GM12878 (cell line): ENCODE data around the gene PLEKHF1. TPM values are rescaled to one million over a fixed set of nuclear protein-coding genes. Genes with fewer than 3 reads are reported as not detected.
A peak's percentile ranks its signal among the peaks of the same experiment; 100 is the strongest.

ENCODE experiments used
- BACH1 ChIP-seq: fragments of 450-650 bp; IDR thresholded peaks from 2 replicates; pipeline ENCODE4 v1.6.1; 2017; ENCODE audit warnings: mild to moderate bottlenecking, borderline replicate concordance
- CBFB ChIP-seq: IDR thresholded peaks from 2 replicates; pipeline ENCODE4 v1.6.1; 2016; ENCODE audit warnings: antibody characterized with exemption, low read depth
- CREB1 ChIP-seq: IDR thresholded peaks from 2 replicates; pipeline ENCODE4 v1.6.1; 2012; ENCODE audit warnings: low read depth, mild to moderate bottlenecking, inconsistent platforms
- EGR1 ChIP-seq, 2 experiments: IDR thresholded peaks; 1 replicate in 1 of 2; 2 replicates in 1 of 2; pipeline ENCODE4 v1.6.1; 2011 to 2012; ENCODE audit warnings: low read depth in 2 of 2, low read length in 2 of 2, borderline replicate concordance in 1 of 2, mild to moderate bottlenecking in 1 of 2, moderate library complexity in 1 of 2
- EP300 ChIP-seq, 2 experiments: fragments of 150-350 bp in 1 of 2; IDR thresholded peaks; 2 replicates each; pipeline ENCODE4 v1.6.1; 2011 to 2012; ENCODE audit warnings: low read depth in 2 of 2, low read length in 2 of 2, borderline replicate concordance in 1 of 2, improper control_type of control experiment in 1 of 2, inconsistent platforms in 1 of 2; ENCODE audit not compliant: control insufficient read depth in 1 of 2
- FOXM1 ChIP-seq: IDR thresholded peaks from 2 replicates; pipeline ENCODE4 v1.6.1; 2012; ENCODE audit warnings: low read depth, mild to moderate bottlenecking, inconsistent platforms, low read length, moderate library complexity
- IKZF1 ChIP-seq: fragments of 450-650 bp; conservative IDR thresholded peaks from 2 replicates; pipeline ENCODE4 v1.6.1; 2017; ENCODE audit warnings: antibody characterized with exemption, mild to moderate bottlenecking
- MEF2B ChIP-seq: fragments of 450-650 bp; IDR thresholded peaks from 2 replicates; pipeline ENCODE4 v1.6.1; 2018; ENCODE audit warnings: mild to moderate bottlenecking, moderate library complexity; ENCODE audit not compliant: partially characterized antibody, poor library complexity, severe bottlenecking
- MYB ChIP-seq: fragments of 150-350 bp; IDR thresholded peaks from 2 replicates; pipeline ENCODE4 v1.6.1; 2014; ENCODE audit warnings: mild to moderate bottlenecking, low read depth, low read length, borderline replicate concordance
- NR2C1 ChIP-seq: fragments of 450-650 bp; IDR thresholded peaks from 2 replicates; pipeline ENCODE4 v1.6.1; 2017; ENCODE audit warnings: antibody characterized with exemption, mild to moderate bottlenecking, moderate library complexity
- NRF1 ChIP-seq: conservative IDR thresholded peaks from 2 replicates; pipeline ENCODE4 v1.6.1; 2011; ENCODE audit warnings: mild to moderate bottlenecking, low read depth, low read length, improper control_type of control experiment
- RAD51 ChIP-seq: fragments of 450-650 bp; IDR thresholded peaks from 2 replicates; pipeline ENCODE4 v1.6.1; 2016; ENCODE audit warnings: moderate library complexity, mild to moderate bottlenecking, inconsistent platforms
- RELA ChIP-seq: fragments of 450-650 bp; IDR thresholded peaks from 2 replicates; pipeline ENCODE4 v1.8.0; 2014; ENCODE audit warnings: borderline replicate concordance; ENCODE audit not compliant: partially characterized antibody
- SIX5 ChIP-seq: IDR thresholded peaks from 2 replicates; pipeline ENCODE4 v1.6.1; 2011; ENCODE audit warnings: mild to moderate bottlenecking, low read depth, low read length, moderate library complexity; ENCODE audit not compliant: severe bottlenecking
- SMARCA5 ChIP-seq: fragments of 450-650 bp; IDR thresholded peaks from 2 replicates; pipeline ENCODE4 v1.6.1; 2017; ENCODE audit warnings: mild to moderate bottlenecking
- SREBF2 ChIP-seq: IDR thresholded peaks from 2 replicates; pipeline ENCODE4 v1.6.1; 2012; ENCODE audit warnings: mild to moderate bottlenecking, low read length
- SRF ChIP-seq, 2 experiments: IDR thresholded peaks; 2 replicates each; pipeline ENCODE4 v1.6.1; 2011; ENCODE audit warnings: low read depth in 2 of 2, low read length in 2 of 2, mild to moderate bottlenecking in 1 of 2, moderate library complexity in 1 of 2
- STAT3 ChIP-seq: IDR thresholded peaks from 2 replicates; pipeline ENCODE4 v1.6.1; 2011; ENCODE audit warnings: low read depth, low read length, improper control_type of control experiment
- SUPT20H ChIP-seq: IDR thresholded peaks from 2 replicates; pipeline ENCODE4 v1.6.1; 2011; ENCODE audit warnings: low read depth, mild to moderate bottlenecking, low read length, moderate library complexity, borderline replicate concordance; ENCODE audit not compliant: control insufficient read depth
- ZBTB33 ChIP-seq: fragments of 450-650 bp; IDR thresholded peaks from 2 replicates; pipeline ENCODE4 v1.6.1; 2017; ENCODE audit warnings: mild to moderate bottlenecking
- ZNF207 ChIP-seq: fragments of 450-650 bp; IDR thresholded peaks from 2 replicates; pipeline ENCODE4 v1.6.1; 2014; ENCODE audit warnings: antibody characterized with exemption, mild to moderate bottlenecking, borderline replicate concordance
- polyA plus RNA-seq, 11 experiments: library from polyadenylated mRNA; depleted of rRNA in 4 of 11; unstranded in 6 of 11; stranded (reverse) in 5 of 11; fragments of >200 nt; fragmentation: Nextera tagmentation in 4 of 11; fragmentation: Illumina TruSeq in 1 of 11; extraction: Ambion mirVana in 4 of 11; extraction: Trizol in 1 of 11; gene quantifications; 1 replicate in 1 of 11; 2 replicates in 10 of 11; pipeline versions ENCODE4 v1.2.1 to v1.2.3, GENCODE V29; 2011 to 2016; ENCODE audit warnings: inconsistent platforms in 2 of 11, missing spikeins in 2 of 11, low read depth in 1 of 11
- total RNA-seq, 4 experiments: library from RNA; depleted of rRNA in 3 of 4; stranded (reverse); fragments of >200 nt in 3 of 4; fragmentation: Illumina TruSeq in 1 of 4; extraction: Trizol in 1 of 4; gene quantifications; 2 replicates each; pipeline versions ENCODE4 v1.2.1 to v1.2.3, GENCODE V29; 2013 to 2021
- TF ChIP-seq, protein P1 (sequence below): fragments of 450-650 bp; IDR thresholded peaks from 2 replicates; pipeline ENCODE4 v1.6.1; 2017; ENCODE audit warnings: mild to moderate bottlenecking, moderate library complexity
- TF ChIP-seq, protein P2 (sequence below), 3 experiments: IDR thresholded peaks in 2 of 3; conservative IDR thresholded peaks in 1 of 3; 2 replicates each; pipeline ENCODE4 v1.5.1; 2011; ENCODE audit warnings: low read depth in 3 of 3, low read length in 3 of 3, mild to moderate bottlenecking in 3 of 3, control low read depth in 2 of 3, moderate library complexity in 2 of 3, inconsistent platforms in 1 of 3, mixed read lengths in 1 of 3; ENCODE audit not compliant: control insufficient read depth in 2 of 3, insufficient read depth in 1 of 3; ENCODE audit errors: extremely low read depth in 1 of 3

The PLEKHF1 gene
- total and polyA plus RNA-seq, 10 of the 15 experiments (the other 5 are each of a cell fraction or from before 2014, with no cell fraction given) = 0.10 to 20.3 (median 15.3) TPM

GRCh38 chr19:29665215-29665825 lies at the start of gene PLEKHF1 (continued):
- TF ChIP-seq, protein P1, sequence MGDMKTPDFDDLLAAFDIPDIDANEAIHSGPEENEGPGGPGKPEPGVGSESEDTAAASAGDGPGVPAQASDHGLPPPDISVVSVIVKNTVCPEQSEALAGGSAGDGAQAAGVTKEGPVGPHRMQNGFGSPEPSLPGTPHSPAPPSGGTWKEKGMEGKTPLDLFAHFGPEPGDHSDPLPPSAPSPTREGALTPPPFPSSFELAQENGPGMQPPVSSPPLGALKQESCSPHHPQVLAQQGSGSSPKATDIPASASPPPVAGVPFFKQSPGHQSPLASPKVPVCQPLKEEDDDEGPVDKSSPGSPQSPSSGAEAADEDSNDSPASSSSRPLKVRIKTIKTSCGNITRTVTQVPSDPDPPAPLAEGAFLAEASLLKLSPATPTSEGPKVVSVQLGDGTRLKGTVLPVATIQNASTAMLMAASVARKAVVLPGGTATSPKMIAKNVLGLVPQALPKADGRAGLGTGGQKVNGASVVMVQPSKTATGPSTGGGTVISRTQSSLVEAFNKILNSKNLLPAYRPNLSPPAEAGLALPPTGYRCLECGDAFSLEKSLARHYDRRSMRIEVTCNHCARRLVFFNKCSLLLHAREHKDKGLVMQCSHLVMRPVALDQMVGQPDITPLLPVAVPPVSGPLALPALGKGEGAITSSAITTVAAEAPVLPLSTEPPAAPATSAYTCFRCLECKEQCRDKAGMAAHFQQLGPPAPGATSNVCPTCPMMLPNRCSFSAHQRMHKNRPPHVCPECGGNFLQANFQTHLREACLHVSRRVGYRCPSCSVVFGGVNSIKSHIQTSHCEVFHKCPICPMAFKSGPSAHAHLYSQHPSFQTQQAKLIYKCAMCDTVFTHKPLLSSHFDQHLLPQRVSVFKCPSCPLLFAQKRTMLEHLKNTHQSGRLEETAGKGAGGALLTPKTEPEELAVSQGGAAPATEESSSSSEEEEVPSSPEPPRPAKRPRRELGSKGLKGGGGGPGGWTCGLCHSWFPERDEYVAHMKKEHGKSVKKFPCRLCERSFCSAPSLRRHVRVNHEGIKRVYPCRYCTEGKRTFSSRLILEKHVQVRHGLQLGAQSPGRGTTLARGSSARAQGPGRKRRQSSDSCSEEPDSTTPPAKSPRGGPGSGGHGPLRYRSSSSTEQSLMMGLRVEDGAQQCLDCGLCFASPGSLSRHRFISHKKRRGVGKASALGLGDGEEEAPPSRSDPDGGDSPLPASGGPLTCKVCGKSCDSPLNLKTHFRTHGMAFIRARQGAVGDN = 0 out of 2 replicates have a peak, but pooled peaks have one; percentile 38
- no peak for TF ChIP-seq ZBTB33
- peak; percentile 49; the same call in 1 of the 2 replicates for TF ChIP-seq NR2C1
- TF ChIP-seq SMARCA5 = no peak
- TF ChIP-seq MYB = no peak
- TF ChIP-seq EP300 (IDR thresholded peaks at IDR 0.05; ENCODE audit: borderline replicate concordance in 1 of 2, control insufficient read depth in 1 of 2, low read depth in 2 of 2, low read length in 2 of 2) = no peak
- no peak for TF ChIP-seq NRF1
- no peak for TF ChIP-seq CREB1
- TF ChIP-seq FOXM1 = no peak
- no peak; the same call in 1 of the 2 replicates for TF ChIP-seq BACH1
- TF ChIP-seq ZNF207 = no peak
- TF ChIP-seq SREBF2 = no peak
- no peak for TF ChIP-seq SIX5
- TF ChIP-seq EGR1 (IDR thresholded peaks at IDR 0.05; ENCODE audit: borderline replicate concordance in 1 of 2, low read depth in 2 of 2, low read length in 2 of 2) = peak in 1 of 2 experiments; percentile 74; a peak in 1 of 3 replicates
- TF ChIP-seq RAD51 = no peak
- TF ChIP-seq RELA = no peak
- peak; percentile 6 for TF ChIP-seq MEF2B
- TF ChIP-seq SRF (IDR thresholded peaks at IDR 0.05; ENCODE audit: low read depth in 2 of 2, low read length in 2 of 2) = no peak
- no peak for TF ChIP-seq CBFB
- TF ChIP-seq, protein P2, sequence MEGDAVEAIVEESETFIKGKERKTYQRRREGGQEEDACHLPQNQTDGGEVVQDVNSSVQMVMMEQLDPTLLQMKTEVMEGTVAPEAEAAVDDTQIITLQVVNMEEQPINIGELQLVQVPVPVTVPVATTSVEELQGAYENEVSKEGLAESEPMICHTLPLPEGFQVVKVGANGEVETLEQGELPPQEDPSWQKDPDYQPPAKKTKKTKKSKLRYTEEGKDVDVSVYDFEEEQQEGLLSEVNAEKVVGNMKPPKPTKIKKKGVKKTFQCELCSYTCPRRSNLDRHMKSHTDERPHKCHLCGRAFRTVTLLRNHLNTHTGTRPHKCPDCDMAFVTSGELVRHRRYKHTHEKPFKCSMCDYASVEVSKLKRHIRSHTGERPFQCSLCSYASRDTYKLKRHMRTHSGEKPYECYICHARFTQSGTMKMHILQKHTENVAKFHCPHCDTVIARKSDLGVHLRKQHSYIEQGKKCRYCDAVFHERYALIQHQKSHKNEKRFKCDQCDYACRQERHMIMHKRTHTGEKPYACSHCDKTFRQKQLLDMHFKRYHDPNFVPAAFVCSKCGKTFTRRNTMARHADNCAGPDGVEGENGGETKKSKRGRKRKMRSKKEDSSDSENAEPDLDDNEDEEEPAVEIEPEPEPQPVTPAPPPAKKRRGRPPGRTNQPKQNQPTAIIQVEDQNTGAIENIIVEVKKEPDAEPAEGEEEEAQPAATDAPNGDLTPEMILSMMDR (IDR thresholded peaks at IDR 0.05 in 2 of 3, conservative IDR thresholded peaks at IDR 0.05 in 1 of 3; ENCODE audit: control insufficient read depth in 2 of 3, extremely low read depth in 1 of 3, insufficient read depth in 1 of 3, low read depth in 3 of 3, low read length in 3 of 3) = peak in 1 of 3 experiments; percentile 51; a peak in 2 of 6 replicates
- TF ChIP-seq STAT3 = no peak
- no peak; the same call in none of the 2 replicates for TF ChIP-seq IKZF1
- no peak for TF ChIP-seq SUPT20H
